ENCODE measurements around the gene DNAH2.

DNA sequence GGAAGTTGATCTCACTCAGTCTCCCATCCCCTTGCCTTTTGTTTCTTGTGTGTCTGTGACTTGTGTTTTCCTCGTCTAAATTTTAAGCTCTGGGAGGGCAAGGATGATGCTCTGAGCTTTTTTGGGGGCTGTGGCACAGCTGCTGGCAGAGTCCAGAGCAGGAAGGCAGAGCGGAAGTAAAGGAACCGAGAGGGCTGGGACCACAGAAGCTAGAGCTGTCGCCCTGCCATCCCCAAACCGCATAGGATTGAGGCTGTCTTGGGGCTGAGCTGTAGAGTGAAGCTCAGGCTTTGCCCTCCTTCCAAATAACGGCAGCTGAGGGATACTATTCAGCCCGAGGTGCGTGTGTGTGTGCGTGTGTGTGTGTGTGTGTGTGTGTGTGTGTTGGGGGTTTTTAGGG, 3.8 kb upstream of the DNAH2 start:
- TF ChIP-seq, protein P1, sequence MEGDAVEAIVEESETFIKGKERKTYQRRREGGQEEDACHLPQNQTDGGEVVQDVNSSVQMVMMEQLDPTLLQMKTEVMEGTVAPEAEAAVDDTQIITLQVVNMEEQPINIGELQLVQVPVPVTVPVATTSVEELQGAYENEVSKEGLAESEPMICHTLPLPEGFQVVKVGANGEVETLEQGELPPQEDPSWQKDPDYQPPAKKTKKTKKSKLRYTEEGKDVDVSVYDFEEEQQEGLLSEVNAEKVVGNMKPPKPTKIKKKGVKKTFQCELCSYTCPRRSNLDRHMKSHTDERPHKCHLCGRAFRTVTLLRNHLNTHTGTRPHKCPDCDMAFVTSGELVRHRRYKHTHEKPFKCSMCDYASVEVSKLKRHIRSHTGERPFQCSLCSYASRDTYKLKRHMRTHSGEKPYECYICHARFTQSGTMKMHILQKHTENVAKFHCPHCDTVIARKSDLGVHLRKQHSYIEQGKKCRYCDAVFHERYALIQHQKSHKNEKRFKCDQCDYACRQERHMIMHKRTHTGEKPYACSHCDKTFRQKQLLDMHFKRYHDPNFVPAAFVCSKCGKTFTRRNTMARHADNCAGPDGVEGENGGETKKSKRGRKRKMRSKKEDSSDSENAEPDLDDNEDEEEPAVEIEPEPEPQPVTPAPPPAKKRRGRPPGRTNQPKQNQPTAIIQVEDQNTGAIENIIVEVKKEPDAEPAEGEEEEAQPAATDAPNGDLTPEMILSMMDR (IDR thresholded peaks at IDR 0.05), result no peak
- TF ChIP-seq POLR2A (IDR thresholded peaks at IDR 0.05), result no peak

Measured in testis (tissue), 2 donors.